Neuronal stem cell (in vitro differentiated cells): ENCODE results near the gene MAP4K3.

ENCODE experiments used
- DNase-seq: peaks from one replicate; pipeline ENCODE4 v3.0.0-alpha.2; 2013; ENCODE audit warnings: low spot score
- H2AFZ ChIP-seq: one replicate; pipeline ENCODE4 v1.6.1; 2013; ENCODE audit warnings: mild to moderate bottlenecking, low read length, inconsistent platforms
- H2AK5ac ChIP-seq: 2 replicates; pipeline ENCODE4 v1.6.1; 2013; ENCODE audit warnings: low read depth, mild to moderate bottlenecking, inconsistent platforms, low read length, moderate library complexity, mixed read lengths
- H2BK120ac ChIP-seq: 2 replicates; pipeline ENCODE4 v1.6.1; 2013; ENCODE audit warnings: low read depth, mild to moderate bottlenecking, inconsistent platforms, low read length, moderate library complexity, mixed read lengths
- H2BK12ac ChIP-seq: one replicate; pipeline ENCODE4 v1.6.1; 2013; ENCODE audit warnings: low read length, inconsistent platforms
- H2BK15ac ChIP-seq: 2 replicates; pipeline ENCODE4 v1.6.1; 2013; ENCODE audit warnings: mild to moderate bottlenecking, low read length, inconsistent platforms, mixed read lengths
- H2BK5ac ChIP-seq: one replicate; pipeline ENCODE4 v1.6.1; 2013; ENCODE audit warnings: inconsistent platforms, mild to moderate bottlenecking, low read length, moderate library complexity
- H3K14ac ChIP-seq: one replicate; pipeline ENCODE4 v1.6.1; 2013; ENCODE audit warnings: low read length, inconsistent platforms
- H3K18ac ChIP-seq: 2 replicates; pipeline ENCODE4 v1.6.1; 2013; ENCODE audit warnings: low read length, inconsistent platforms
- H3K23ac ChIP-seq: 2 replicates; pipeline ENCODE4 v1.6.1; 2013; ENCODE audit warnings: low read depth, mild to moderate bottlenecking, mixed read lengths, low read length, inconsistent platforms; ENCODE audit not compliant: poor library complexity
- H3K27ac ChIP-seq: replicated peaks from 3 replicates; pipeline ENCODE4 v1.5.1; 2013; ENCODE audit warnings: low read length, inconsistent platforms
- H3K27me3 ChIP-seq, 3 experiments: 2 replicates each; pipeline ENCODE4 v1.6.1; 2013; ENCODE audit warnings: low read length in 3 of 3, mild to moderate bottlenecking in 2 of 3, inconsistent platforms in 1 of 3, low read depth in 1 of 3, mixed read lengths in 1 of 3, moderate library complexity in 1 of 3; ENCODE audit not compliant: control insufficient read depth in 3 of 3, insufficient read depth in 3 of 3
- H3K36me3 ChIP-seq, 2 donors: replicated peaks in 1 of 2; 2 replicates each; pipeline ENCODE4 v1.6.1; 2013; ENCODE audit warnings: low read length in 2 of 2; ENCODE audit not compliant: control insufficient read depth in 2 of 2, insufficient read depth in 2 of 2
- H3K4ac ChIP-seq: 2 replicates; pipeline ENCODE4 v1.6.1; 2013; ENCODE audit warnings: inconsistent platforms, mild to moderate bottlenecking, low read length, moderate library complexity
- H3K4me1 ChIP-seq, 2 donors: 1 replicate in 1 of 2; 2 replicates in 1 of 2; pipeline ENCODE4 v1.6.1; 2013; ENCODE audit warnings: low read length in 2 of 2, low read depth in 1 of 2; ENCODE audit not compliant: control insufficient read depth in 2 of 2, insufficient read depth in 1 of 2
- H3K4me2 ChIP-seq: one replicate; pipeline ENCODE4 v1.6.1; 2013; ENCODE audit warnings: mild to moderate bottlenecking, low read length, inconsistent platforms; ENCODE audit not compliant: insufficient read depth, poor library complexity, severe bottlenecking
- H3K4me3 ChIP-seq, 2 donors: 2 replicates each; pipeline ENCODE4 v1.5.1; 2013; ENCODE audit warnings: low read length in 2 of 2, mild to moderate bottlenecking in 2 of 2, inconsistent platforms in 1 of 2, moderate library complexity in 1 of 2
- H3K79me1 ChIP-seq: one replicate; pipeline ENCODE4 v1.6.1; 2013; ENCODE audit warnings: low read depth, mild to moderate bottlenecking, inconsistent platforms, low read length, moderate library complexity
- H3K9ac ChIP-seq: one replicate; pipeline ENCODE4 v1.6.1; 2013; ENCODE audit warnings: mild to moderate bottlenecking, low read depth, low read length, inconsistent platforms; ENCODE audit not compliant: poor library complexity
- H3K9me3 ChIP-seq, 2 donors: replicated peaks in 1 of 2; 2 replicates each; pipeline versions ENCODE3 to v1.6.1; 2013; ENCODE audit warnings: low read length in 2 of 2, mild to moderate bottlenecking in 2 of 2, inconsistent platforms in 1 of 2, low read depth in 1 of 2, mixed read lengths in 1 of 2, moderate library complexity in 1 of 2; ENCODE audit not compliant: control insufficient read depth in 2 of 2, insufficient read depth in 1 of 2
- H4K8ac ChIP-seq: one replicate; pipeline ENCODE4 v1.6.1; 2013; ENCODE audit warnings: low read depth, mild to moderate bottlenecking, inconsistent platforms, low read length, moderate library complexity
- H4K91ac ChIP-seq: one replicate; pipeline ENCODE4 v1.6.1; 2013; ENCODE audit warnings: low read length, low read depth, mild to moderate bottlenecking, inconsistent platforms; ENCODE audit not compliant: poor library complexity
- WGBS, 2 donors: extraction: QIAGEN DNeasy Blood & Tissue Kit; methylation state at CpG; one replicate each; pipeline ENCODE4 v1.1.7; 2013; ENCODE audit warnings: missing lambda C conversion rate in 2 of 2, mixed read lengths in 1 of 2; ENCODE audit not compliant: insufficient read length in 2 of 2, insufficient replicate concordance in 1 of 2; ENCODE audit errors: extremely low coverage in 2 of 2; 5-methylcytosine and 5-hydroxymethylcytosine counted together

The MAP4K3 gene

GRCh38 chr2:39301352-39301751 is 135.7 kb downstream of the MAP4K3 start:
- Histone ChIP-seq H2BK120ac (no peak overlapping the region), H3K18ac (no peak overlapping the region), H3K27ac (no peak overlapping the region), H3K27me3 (no peaks in the 10 kb centered on the region), H2AK5ac (no peak overlapping the region), H2BK12ac (no peak overlapping the region), H3K23ac (no peak overlapping the region), H3K4me1 (peaks cover 1 to 8% of the 10 kb centered on the region in 2 donors), H4K8ac (no peak overlapping the region), H3K4me2 (no peak overlapping the region), H3K4me3 (no peak overlapping the region), H2BK15ac (no peak overlapping the region), H3K9ac (no peak overlapping the region), H2BK5ac (no peak overlapping the region), H3K79me1 (no peaks in the 10 kb centered on the region), H3K36me3 (peaks cover 2 to 80% of the 10 kb centered on the region in 2 donors), H3K14ac (no peak overlapping the region), H2AFZ (no peak overlapping the region), H4K91ac (no peak overlapping the region), H3K4ac (no peak overlapping the region), H3K9me3 (no peaks in the 10 kb centered on the region)
- WGBS, 2 donors: 100% methylated on average over 3 of the region's 6 CpGs; no CpG with 5 or more reads in 1 of the 2 donors
- DNase-seq: no peak

DNA sequence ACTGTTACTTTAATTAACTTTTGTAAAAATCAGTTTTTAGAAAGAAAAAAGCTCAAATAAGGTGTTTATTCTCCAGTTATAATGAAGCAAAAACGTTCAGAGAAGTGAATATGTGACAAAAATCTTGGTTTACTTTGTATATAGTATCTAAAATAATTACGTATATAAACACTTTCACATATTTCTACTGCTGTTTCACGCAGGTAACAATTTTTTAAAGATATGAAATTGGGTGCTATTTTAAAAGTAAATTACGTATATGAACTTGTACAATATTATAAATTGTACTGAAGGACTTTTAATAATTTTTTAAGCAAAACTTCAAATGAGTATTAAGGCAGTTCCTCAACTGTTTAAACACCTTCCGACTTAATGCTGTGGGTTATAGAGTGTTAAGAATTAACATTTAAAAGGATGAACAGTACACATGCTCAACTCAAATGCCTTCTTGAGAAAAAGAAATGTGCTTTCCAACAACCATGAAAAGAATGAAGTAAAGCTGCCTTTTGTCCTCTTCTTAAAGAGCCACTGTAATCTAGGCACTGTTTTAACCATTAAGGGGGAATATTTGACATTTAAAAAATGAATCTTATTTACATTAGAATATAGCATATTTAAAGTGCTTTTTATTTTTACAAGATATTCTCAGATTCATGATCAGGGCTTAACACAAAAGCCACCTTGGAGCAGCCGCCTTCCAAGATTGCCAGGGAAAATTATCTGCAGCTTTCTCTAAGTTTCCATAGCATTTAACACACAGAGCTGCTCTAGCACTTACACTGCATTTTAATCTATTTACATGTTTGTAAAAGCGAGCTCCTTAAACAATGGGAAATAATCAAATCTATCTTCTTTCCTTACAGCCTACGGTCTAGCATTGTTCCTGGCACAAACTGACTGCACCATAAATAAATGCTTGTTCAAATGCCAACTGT is 136.8 kb downstream of the MAP4K3 start:
- Histone ChIP-seq H3K27ac (peak overlapping the region; percentile 10), H3K9ac (no peak overlapping the region), H3K9me3 (no peaks in the 10 kb centered on the region), H2AK5ac (no peak overlapping the region), H2BK5ac (no peak overlapping the region), H3K4me1 (peaks cover 0 to 8% of the 10 kb centered on the region in 2 donors), H3K14ac (no peak overlapping the region), H3K36me3 (peaks cover 2 to 82% of the 10 kb centered on the region in 2 donors), H2BK15ac (no peak overlapping the region), H2AFZ (no peak overlapping the region), H3K23ac (no peak overlapping the region), H3K79me1 (no peaks in the 10 kb centered on the region), H4K91ac (no peak overlapping the region), H3K4me3 (no peak overlapping the region), H3K18ac (no peak overlapping the region), H2BK12ac (no peak overlapping the region), H2BK120ac (no peak overlapping the region), H3K4me2 (no peak overlapping the region), H3K4ac (no peak overlapping the region), H4K8ac (no peak overlapping the region), H3K27me3 (no peaks in the 10 kb centered on the region)
- WGBS, 2 donors: no CpG with 5 or more reads among the region's 8 CpGs
- DNase-seq: no peak

- WGBS, 2 donors: no CpG with 5 or more reads among the region's 6 CpGs
- Histone ChIP-seq H3K36me3 (peaks cover 5 to 96% of the 10 kb centered on the region in 2 donors), H2BK5ac (no peak overlapping the region), H3K18ac (no peak overlapping the region), H3K79me1 (peaks cover 1% of the 10 kb centered on the region), H2BK120ac (no peak overlapping the region), H3K14ac (no peak overlapping the region), H2AK5ac (no peak overlapping the region), H3K23ac (no peak overlapping the region), H3K4me1 (no peaks in the 10 kb centered on the region), H2AFZ (no peak overlapping the region), H3K9ac (no peak overlapping the region), H3K4me3 (no peak overlapping the region), H2BK12ac (no peak overlapping the region), H4K91ac (no peak overlapping the region), H4K8ac (no peak overlapping the region), H3K27ac (no peak overlapping the region), H3K9me3 (no peaks in the 10 kb centered on the region), H3K4ac (no peak overlapping the region), H2BK15ac (no peak overlapping the region), H3K27me3 (no peaks in the 10 kb centered on the region), H3K4me2 (no peak overlapping the region)
- no peak for DNase-seq
Measured at GRCh38 chr2:39290433-39290832, 146.7 kb downstream of the MAP4K3 start.

DNA sequence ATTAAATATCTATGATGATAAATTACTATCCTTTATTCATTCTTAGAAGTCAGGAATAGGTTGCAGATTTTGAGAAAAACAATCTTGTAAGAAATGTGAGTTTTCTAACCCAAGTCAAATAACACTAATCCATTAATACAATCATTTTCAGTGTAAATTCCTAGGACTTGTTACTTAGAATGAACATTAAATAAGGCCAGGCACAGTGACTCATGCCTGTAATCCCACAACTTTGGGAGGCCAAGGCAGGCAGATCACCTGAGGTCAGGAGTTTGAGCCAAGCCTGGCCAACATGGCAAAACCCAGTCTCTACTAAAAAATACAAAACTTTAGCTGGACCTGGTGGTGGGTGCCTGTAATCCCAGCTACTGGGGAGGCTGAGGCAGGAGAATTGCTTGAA is 147.5 kb downstream of the MAP4K3 start:
- Histone ChIP-seq H3K4ac (no peak overlapping the region), H3K9ac (no peak overlapping the region), H3K9me3 (no peaks in the 10 kb centered on the region), H3K4me1 (no peaks in the 10 kb centered on the region), H2BK15ac (no peak overlapping the region), H2BK120ac (no peak overlapping the region), H2AFZ (no peak overlapping the region), H3K79me1 (peaks cover 1% of the 10 kb centered on the region), H3K18ac (no peak overlapping the region), H4K91ac (no peak overlapping the region), H3K27ac (no peak overlapping the region), H3K23ac (no peak overlapping the region), H3K36me3 (peaks cover 5 to 97% of the 10 kb centered on the region in 2 donors), H3K4me3 (no peak overlapping the region), H4K8ac (no peak overlapping the region), H3K27me3 (no peaks in the 10 kb centered on the region), H3K4me2 (no peak overlapping the region), H2BK5ac (no peak overlapping the region), H3K14ac (no peak overlapping the region), H2BK12ac (no peak overlapping the region), H2AK5ac (no peak overlapping the region)
- no peak for DNase-seq
